Amniotic epithelial cell (primary cell): ENCODE measurements around the gene HBS1L.

Experiments used
- DNase-seq: peaks from one replicate; pipeline ENCODE4 v3.0.0-alpha.2; 2010; ENCODE audit warnings: low read depth

The HBS1L gene

GRCh38 chr6:135036731-135037420, 17.7 kb downstream of the HBS1L start:
- DNase-seq = no peak

GRCh38 chr6:135033238-135033637, 21.4 kb downstream of the HBS1L start:
- DNase-seq = no peak

- DNase-seq = peak; percentile 74
Observed at GRCh38 chr6:135030532-135031178, 24.0 kb downstream of the HBS1L start.

- no peak for DNase-seq
Observed at GRCh38 chr6:135030056-135030473, 24.6 kb downstream of the HBS1L start.

GRCh38 chr6:135025775-135026174, 28.8 kb downstream of the HBS1L start:
- DNase-seq = no peak

GRCh38 chr6:135025175-135025574, 29.4 kb downstream of the HBS1L start:
- no peak for DNase-seq

GRCh38 chr6:135022050-135022697, 32.4 kb downstream of the HBS1L start:
- no peak for DNase-seq

- no peak for DNase-seq
Observed at GRCh38 chr6:135021310-135022049, 33.1 kb downstream of the HBS1L start.

- peak; percentile 12 for DNase-seq
Observed at GRCh38 chr6:135018941-135019340, 35.7 kb downstream of the HBS1L start.

GRCh38 chr6:135018052-135018451, 36.6 kb downstream of the HBS1L start:
- no peak for DNase-seq

- DNase-seq = no peak
Observed at GRCh38 chr6:135014353-135014832, 40.2 kb downstream of the HBS1L start.

- DNase-seq = no peak
Observed at GRCh38 chr6:135013211-135013610, 41.4 kb downstream of the HBS1L start.

- DNase-seq = peak; percentile 86
Observed at GRCh38 chr6:135012764-135013163, 41.9 kb downstream of the HBS1L start.

- DNase-seq = no peak
Observed at GRCh38 chr6:135012349-135012748, 42.3 kb downstream of the HBS1L start.

GRCh38 chr6:135008941-135009290, 45.7 kb downstream of the HBS1L start:
- DNase-seq = no peak

GRCh38 chr6:135008072-135008940, 46.3 kb downstream of the HBS1L start:
- DNase-seq = no peak

GRCh38 chr6:135006386-135006914, 48.2 kb downstream of the HBS1L start:
- DNase-seq = no peak

GRCh38 chr6:135004399-135004798, 50.2 kb downstream of the HBS1L start:
- no peak for DNase-seq

- DNase-seq = no peak
Observed at GRCh38 chr6:135002974-135003703, 51.5 kb downstream of the HBS1L start.

GRCh38 chr6:135002229-135002844, 52.3 kb downstream of the HBS1L start:
- peak; percentile 13 for DNase-seq
